A549 (cell line): ENCODE results near the gene CLRN1. TPM values are rescaled to one million over a fixed set of nuclear protein-coding genes. Genes with fewer than 3 reads are reported as not detected.

Experiments
- ATAC-seq, 2 experiments: fragments of 200-7000 bp in 1 of 2; fragments of >200 bp in 1 of 2; cut with Nextera tagmentation in 1 of 2; cut with Tn5 transposase in 1 of 2; 3 replicates each; pipeline versions ENCODE4 v1.8.0 to v1.9.1; 2018 to 2020; ENCODE audit warnings: mild to moderate bottlenecking in 1 of 2, moderate library complexity in 1 of 2
- CTCF ChIA-PET: fragments of 300-600 bp; sonication (Branson Sonifier 250); formaldehyde crosslinking; extraction: SDS; loops from one replicate; lab custom pipeline; 2021; ENCODE audit warnings: antibody characterized with exemption, inconsistent platforms; lab: Yijun Ruan, JAX
- POLR2A ChIA-PET: fragments of 350-600 bp; formaldehyde crosslinking; extraction: SDS; loops from one replicate; lab custom pipeline; 2021; ENCODE audit warnings: antibody characterized with exemption, inconsistent platforms; lab: Yijun Ruan, JAX
- DNase-seq, 2 experiments: peaks; one replicate each; pipeline versions ENCODE4 v3.0.0 to v3.0.0-alpha.2; 2011 to 2016; ENCODE audit warnings: low read depth in 1 of 2, low spot score in 1 of 2
- FAIRE-seq: peaks from 2 replicates; lab custom pipeline; 2011; peaks lifted over from hg19 to GRCh38; lab: Jason Lieb, UNC
- H3K27ac ChIP-seq, 2 experiments: fragments of >200 bp; sonication (Bioruptor Twin); formaldehyde crosslinking; 3 replicates each; pipeline ENCODE4 v1.5.1; 2016 to 2017
- H3K4me1 ChIP-seq: fragments of >200 bp; sonication (Bioruptor Twin); formaldehyde crosslinking; 3 replicates; pipeline ENCODE4 v1.6.1; 2016
- H3K4me2 ChIP-seq: fragments of >200 bp; sonication (Bioruptor Twin); formaldehyde crosslinking; 3 replicates; pipeline ENCODE4 v1.6.1; 2016
- H3K4me3 ChIP-seq: fragments of >200 bp; sonication (Bioruptor Twin); formaldehyde crosslinking; 3 replicates; pipeline ENCODE4 v1.5.1; 2016
- H3K9me3 ChIP-seq: fragments of >200 bp; sonication (Bioruptor Twin); formaldehyde crosslinking; 3 replicates; pipeline ENCODE4 v1.6.1; 2016
- ATOH8 ChIP-seq: fragments of 250-450 bp; sonication (Bioruptor Pico); IDR thresholded peaks from 2 replicates; pipeline ENCODE4 v1.5.0; 2020; ENCODE audit warnings: low read depth, mild to moderate bottlenecking, moderate library complexity
- BHLHE40 ChIP-seq: IDR thresholded peaks from 2 replicates; pipeline ENCODE4 v1.6.1; 2012; ENCODE audit warnings: low read depth, low read length, inconsistent platforms
- CEBPB ChIP-seq, 2 experiments: fragments of >200 bp in 1 of 2; sonication (Bioruptor Twin) in 1 of 2; formaldehyde crosslinking in 1 of 2; IDR thresholded peaks; 2 replicates each; pipeline ENCODE4 v1.6.1; 2012 to 2016
- EHF ChIP-seq: fragments of 250-450 bp; sonication (Bioruptor Pico); IDR thresholded peaks from 2 replicates; pipeline ENCODE4 v1.5.0; 2020; ENCODE audit warnings: mild to moderate bottlenecking
- FOSL2 ChIP-seq, 2 experiments: fragments of 450-650 bp in 1 of 2; fragments of >200 bp in 1 of 2; sonication (Bioruptor Twin) in 1 of 2; formaldehyde crosslinking; IDR thresholded peaks; 2 replicates each; pipeline versions ENCODE4 v1.5.0 to v1.6.1; 2016 to 2020; ENCODE audit warnings: mild to moderate bottlenecking in 1 of 2, moderate library complexity in 1 of 2
- GATA3 ChIP-seq: IDR thresholded peaks from 2 replicates; pipeline ENCODE4 v1.6.1; 2012; ENCODE audit warnings: borderline replicate concordance
- HDAC2 ChIP-seq: fragments of 200-600 bp; sonication (generic); IDR thresholded peaks from 2 replicates; pipeline ENCODE4 v1.6.1; 2016
- HOXB13 ChIP-seq: fragments of 250-450 bp; sonication (Bioruptor Pico); IDR thresholded peaks from 2 replicates; pipeline ENCODE4 v1.5.0; 2020; ENCODE audit warnings: low read depth, mild to moderate bottlenecking, moderate library complexity
- JUN ChIP-seq, 2 experiments: fragments of >200 bp; sonication (Bioruptor Twin); formaldehyde crosslinking; IDR thresholded peaks; 2 replicates in 1 of 2; 3 replicates in 1 of 2; pipeline ENCODE4 v1.6.1; 2016 to 2017
- KDM1A ChIP-seq: fragments of 200-600 bp; sonication (generic); IDR thresholded peaks from 2 replicates; pipeline ENCODE4 v1.6.1; 2016; ENCODE audit warnings: low read depth, mild to moderate bottlenecking
- MYC ChIP-seq: IDR thresholded peaks from 2 replicates; pipeline ENCODE4 v1.6.1; 2012; ENCODE audit warnings: mild to moderate bottlenecking, inconsistent platforms, low read length, improper control_type of control experiment, borderline replicate concordance
- NPAS2 ChIP-seq: fragments of 250-450 bp; sonication (Bioruptor Pico); IDR thresholded peaks from 2 replicates; pipeline ENCODE4 v1.8.0; 2022; ENCODE audit warnings: mild to moderate bottlenecking, moderate library complexity, borderline replicate concordance
- PHF8 ChIP-seq: fragments of 200-600 bp; sonication (generic); IDR thresholded peaks from 2 replicates; pipeline ENCODE4 v1.6.1; 2016; ENCODE audit warnings: low read depth, mild to moderate bottlenecking, antibody characterized with exemption, moderate library complexity, borderline replicate concordance
- RARB ChIP-seq: fragments of 250-450 bp; sonication (Bioruptor Pico); IDR thresholded peaks from 2 replicates; pipeline ENCODE4 v1.8.0; 2021; ENCODE audit warnings: mild to moderate bottlenecking, moderate library complexity
- REST ChIP-seq: fragments of 200-600 bp; sonication (generic); IDR thresholded peaks from 2 replicates; pipeline ENCODE4 v1.6.1; 2016; ENCODE audit warnings: antibody characterized with exemption, mild to moderate bottlenecking, moderate library complexity
- TFCP2L1 ChIP-seq: fragments of 250-450 bp; sonication (Bioruptor Pico); IDR thresholded peaks from 2 replicates; pipeline ENCODE4 v1.5.0; 2021; ENCODE audit warnings: mild to moderate bottlenecking
- TP53 ChIP-seq: fragments of 250-450 bp; sonication (Bioruptor Pico); IDR thresholded peaks from 2 replicates; pipeline ENCODE4 v1.5.0; 2021; ENCODE audit warnings: mild to moderate bottlenecking, moderate library complexity
- ZC3H11A ChIP-seq: fragments of 450-650 bp; IDR thresholded peaks from 2 replicates; pipeline ENCODE4 v1.6.1; 2014; ENCODE audit warnings: antibody characterized with exemption, mild to moderate bottlenecking
- ZFP36 ChIP-seq: fragments of 450-650 bp; IDR thresholded peaks from 2 replicates; pipeline ENCODE4 v1.6.1; 2014; ENCODE audit warnings: borderline replicate concordance; ENCODE audit not compliant: partially characterized antibody
- ZNF302 ChIP-seq: fragments of 250-450 bp; sonication (Bioruptor Pico); IDR thresholded peaks from 2 replicates; pipeline ENCODE4 v1.9.0; 2021; ENCODE audit warnings: inconsistent platforms, mild to moderate bottlenecking, moderate library complexity
- WGBS: methylation state at CpG from one replicate; pipeline ENCODE4 v1.1.6; 2017; ENCODE audit errors: missing lambda C conversion rate; 5-methylcytosine and 5-hydroxymethylcytosine counted together
- polyA plus RNA-seq, 4 experiments: library from polyadenylated mRNA; depleted of rRNA in 3 of 4; stranded (reverse); fragments of >200 nt; fragmentation: RNase III in 1 of 4; extraction: RNeasy Plus Mini Kit Qiagen cat#74134 plus additional on column Dnase treatment in 1 of 4; gene quantifications; 2 replicates in 3 of 4; 3 replicates in 1 of 4; pipeline ENCODE4 v1.2.3, GENCODE V29; 2011 to 2017
- TF ChIP-seq, protein P1 (sequence below): fragments of >200 bp; sonication (Bioruptor Twin); formaldehyde crosslinking; IDR thresholded peaks from 2 replicates; pipeline ENCODE4 v1.6.1; 2016
- TF ChIP-seq, protein P2 (sequence below): IDR thresholded peaks from 2 replicates; pipeline ENCODE4 v1.6.1; 2012; ENCODE audit warnings: low read depth, borderline replicate concordance
- TF ChIP-seq, protein P3 (sequence below): fragments of >200 bp; sonication (Bioruptor Twin); formaldehyde crosslinking; IDR thresholded peaks from 3 replicates; pipeline ENCODE4 v1.6.1; 2016

The CLRN1 gene
- polyA plus RNA-seq, 2 of the 4 experiments (the other 2 are of a cell fraction) = not detected

- H3K4me1 ChIP-seq = no peaks in the 10 kb centered on the region
- no peak overlapping the region for H3K4me2 ChIP-seq
- WGBS = 66% methylated on average over 3 of the region's 3 CpGs
- FAIRE-seq (no peak), ATAC-seq (no peak), DNase-seq (no peak)
- no peaks in the 10 kb centered on the region for H3K9me3 ChIP-seq
- H3K4me3 ChIP-seq = no peak overlapping the region
- POLR2A ChIA-PET = no interaction called here
- no peak overlapping the region for H3K27ac ChIP-seq
- no peak for TF ChIP-seq PHF8
- TF ChIP-seq TFCP2L1 (CRISPR knock-in tag) = no peak
- no peak for TF ChIP-seq EHF
- TF ChIP-seq NPAS2 (CRISPR knock-in tag) = no peak
- TF ChIP-seq BHLHE40 = no peak
- no peak for TF ChIP-seq ZC3H11A
- TF ChIP-seq FOSL2 (IDR thresholded peaks at IDR 0.05) = no peak
- TF ChIP-seq FOSL2 (CRISPR knock-in tag; IDR thresholded peaks at IDR 0.05) = no peak
- no peak for TF ChIP-seq JUN (IDR thresholded peaks at IDR 0.05)
- TF ChIP-seq KDM1A = no peak
- TF ChIP-seq ZNF302 (CRISPR knock-in tag) = no peak
- TF ChIP-seq TP53 (CRISPR knock-in tag) = no peak
- no peak for TF ChIP-seq HDAC2
- TF ChIP-seq, protein P1, sequence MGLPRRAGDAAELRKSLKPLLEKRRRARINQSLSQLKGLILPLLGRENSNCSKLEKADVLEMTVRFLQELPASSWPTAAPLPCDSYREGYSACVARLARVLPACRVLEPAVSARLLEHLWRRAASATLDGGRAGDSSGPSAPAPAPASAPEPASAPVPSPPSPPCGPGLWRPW = no peak
- CTCF ChIA-PET = interaction anchor here (0.7 to 1.8 kb wide), 3 partner anchors 11 to 102 kb away, joined by 3 to 5 read pairs (median 3); no protein-coding TSS in a partner anchor
These were observed 82.2 kb downstream of the CLRN1 start for GRCh38 chr3:150890295-150890694.

DNA sequence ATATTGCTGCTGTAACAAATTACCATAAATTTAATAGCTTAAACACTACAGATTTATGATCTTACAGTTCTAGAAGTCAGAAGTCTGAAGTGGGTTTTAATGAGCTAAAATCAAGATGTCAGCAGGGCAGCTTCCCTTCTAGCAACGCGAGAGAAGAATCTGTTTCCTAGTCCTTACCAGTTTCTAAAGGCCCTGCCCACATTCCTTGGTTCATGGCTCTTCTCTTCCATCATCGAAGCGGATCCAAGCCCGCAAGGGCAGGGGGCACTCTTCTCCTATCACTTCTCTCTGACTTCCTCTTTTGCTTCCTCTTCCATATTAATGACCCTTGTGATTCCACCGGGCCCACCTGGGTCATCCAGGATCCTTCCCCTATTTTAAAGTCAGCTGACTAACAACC is 83.4 kb downstream of the CLRN1 start:
- ChIA-PET CTCF (interaction anchor here (0.6 to 1.8 kb wide), 4 partner anchors 14 to 101 kb away, joined by 3 to 5 read pairs (median 3); no protein-coding TSS in a partner anchor), POLR2A (no interaction called here)
- DNase-seq (no peak), FAIRE-seq (no peak), ATAC-seq (no peak)
- no peak overlapping the region for H3K4me2 ChIP-seq
- no peaks in the 10 kb centered on the region for H3K4me1 ChIP-seq
- no peaks in the 10 kb centered on the region for H3K9me3 ChIP-seq
- 51% methylated on average over 6 of the region's 6 CpGs for WGBS
- no peak overlapping the region for H3K4me3 ChIP-seq
- H3K27ac ChIP-seq = no peak overlapping the region
- TF ChIP-seq TP53 (CRISPR knock-in tag) (no peak), REST (no peak), ZFP36 (no peak), GATA3 (no peak), RARB (no peak), FOSL2 (IDR thresholded peaks at IDR 0.05) (no peak), FOSL2 (CRISPR knock-in tag; IDR thresholded peaks at IDR 0.05) (no peak), HOXB13 (CRISPR knock-in tag) (no peak), MYC (no peak), KDM1A (no peak), ATOH8 (CRISPR knock-in tag) (no peak), ZNF302 (CRISPR knock-in tag) (no peak), BHLHE40 (no peak), CEBPB (IDR thresholded peaks at IDR 0.05) (no peak)
- TF ChIP-seq, protein P2, sequence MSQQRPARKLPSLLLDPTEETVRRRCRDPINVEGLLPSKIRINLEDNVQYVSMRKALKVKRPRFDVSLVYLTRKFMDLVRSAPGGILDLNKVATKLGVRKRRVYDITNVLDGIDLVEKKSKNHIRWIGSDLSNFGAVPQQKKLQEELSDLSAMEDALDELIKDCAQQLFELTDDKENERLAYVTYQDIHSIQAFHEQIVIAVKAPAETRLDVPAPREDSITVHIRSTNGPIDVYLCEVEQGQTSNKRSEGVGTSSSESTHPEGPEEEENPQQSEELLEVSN = no peak
- TF ChIP-seq, protein P3, sequence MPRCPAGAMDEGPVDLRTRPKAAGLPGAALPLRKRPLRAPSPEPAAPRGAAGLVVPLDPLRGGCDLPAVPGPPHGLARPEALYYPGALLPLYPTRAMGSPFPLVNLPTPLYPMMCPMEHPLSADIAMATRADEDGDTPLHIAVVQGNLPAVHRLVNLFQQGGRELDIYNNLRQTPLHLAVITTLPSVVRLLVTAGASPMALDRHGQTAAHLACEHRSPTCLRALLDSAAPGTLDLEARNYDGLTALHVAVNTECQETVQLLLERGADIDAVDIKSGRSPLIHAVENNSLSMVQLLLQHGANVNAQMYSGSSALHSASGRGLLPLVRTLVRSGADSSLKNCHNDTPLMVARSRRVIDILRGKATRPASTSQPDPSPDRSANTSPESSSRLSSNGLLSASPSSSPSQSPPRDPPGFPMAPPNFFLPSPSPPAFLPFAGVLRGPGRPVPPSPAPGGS = no peak
- TF ChIP-seq, protein P1 = no peak
